GM12892 (cell line): Measurements from ENCODE around the gene KIAA0040.

Experiments
- POLR2A ChIP-seq: IDR thresholded peaks from 2 replicates; pipeline ENCODE4 v1.6.1; 2011; ENCODE audit warnings: low read depth, low read length, control low read depth
- POLR2AphosphoS5 ChIP-seq: IDR thresholded peaks from 2 replicates; pipeline ENCODE4 v1.6.1; 2011; ENCODE audit warnings: low read depth, low read length, control low read depth
- TAF1 ChIP-seq: IDR thresholded peaks from 2 replicates; pipeline ENCODE4 v1.6.1; 2011; ENCODE audit warnings: low read depth, mild to moderate bottlenecking, control low read depth, low read length, borderline replicate concordance

- TF ChIP-seq POLR2A (no peak), TAF1 (no peak), POLR2AphosphoS5 (no peak)
These were observed 66.2 kb downstream of the KIAA0040 start for GRCh38 chr1:175126347-175126746.
